ENCODE results near the gene MGAT5B. TPM values are rescaled to one million over a fixed set of nuclear protein-coding genes. Genes with fewer than 3 reads are reported as not detected.

Gene MGAT5B
- total RNA-seq, 1 donor from 2014 or later, result 7.4 TPM

GRCh38 chr17:76893623-76894334 lies 25.6 kb downstream of the MGAT5B start:
- TF ChIP-seq, protein P1, sequence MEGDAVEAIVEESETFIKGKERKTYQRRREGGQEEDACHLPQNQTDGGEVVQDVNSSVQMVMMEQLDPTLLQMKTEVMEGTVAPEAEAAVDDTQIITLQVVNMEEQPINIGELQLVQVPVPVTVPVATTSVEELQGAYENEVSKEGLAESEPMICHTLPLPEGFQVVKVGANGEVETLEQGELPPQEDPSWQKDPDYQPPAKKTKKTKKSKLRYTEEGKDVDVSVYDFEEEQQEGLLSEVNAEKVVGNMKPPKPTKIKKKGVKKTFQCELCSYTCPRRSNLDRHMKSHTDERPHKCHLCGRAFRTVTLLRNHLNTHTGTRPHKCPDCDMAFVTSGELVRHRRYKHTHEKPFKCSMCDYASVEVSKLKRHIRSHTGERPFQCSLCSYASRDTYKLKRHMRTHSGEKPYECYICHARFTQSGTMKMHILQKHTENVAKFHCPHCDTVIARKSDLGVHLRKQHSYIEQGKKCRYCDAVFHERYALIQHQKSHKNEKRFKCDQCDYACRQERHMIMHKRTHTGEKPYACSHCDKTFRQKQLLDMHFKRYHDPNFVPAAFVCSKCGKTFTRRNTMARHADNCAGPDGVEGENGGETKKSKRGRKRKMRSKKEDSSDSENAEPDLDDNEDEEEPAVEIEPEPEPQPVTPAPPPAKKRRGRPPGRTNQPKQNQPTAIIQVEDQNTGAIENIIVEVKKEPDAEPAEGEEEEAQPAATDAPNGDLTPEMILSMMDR (IDR thresholded peaks at IDR 0.05), result no peak
- H3K27ac Mint-ChIP-seq, result no peak overlapping the region
- ChIA-PET POLR2A (interaction anchor here (0.7 kb wide), 1 partner anchor 439 kb away, joined by 3 read pairs; no protein-coding TSS in a partner anchor), CTCF (no interaction called here)
- H3K4me3 Mint-ChIP-seq, result no peak overlapping the region
- DNase-seq (no peak), ATAC-seq (ENCODE audit: low read depth) (no peak)
- intact Hi-C loops (cut with micrococcal nuclease), result no loop called here
- H3K9me3 Mint-ChIP-seq, result no peaks in the 10 kb centered on the region
- no peaks in the 10 kb centered on the region for H3K27me3 Mint-ChIP-seq
- H3K36me3 Mint-ChIP-seq (ENCODE audit: low read depth), result no peaks in the 10 kb centered on the region
- H3K4me1 Mint-ChIP-seq, result no peaks in the 10 kb centered on the region

DNA sequence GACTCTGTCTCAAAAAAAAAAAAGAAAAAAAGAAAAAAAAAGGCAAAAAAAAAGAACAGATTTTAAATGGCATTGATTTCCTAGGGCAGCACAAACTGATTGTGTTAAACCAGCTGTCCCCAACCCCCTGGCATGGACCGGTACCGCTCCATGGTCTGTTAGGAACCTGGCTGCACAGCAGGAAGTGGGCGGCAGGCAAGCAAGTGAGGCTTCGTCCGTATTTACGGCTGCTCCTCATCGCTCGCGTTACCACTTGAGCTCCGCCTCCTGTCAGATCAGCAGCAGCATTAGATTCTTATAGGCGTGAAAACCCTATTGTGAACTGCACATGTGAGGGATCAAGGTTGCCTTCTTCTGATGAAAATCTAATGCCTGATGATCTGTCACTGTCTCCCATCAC lies 26.6 kb downstream of the MGAT5B start:
- H3K27me3 Mint-ChIP-seq, result no peaks in the 10 kb centered on the region
- TF ChIP-seq, protein P1 (IDR thresholded peaks at IDR 0.05), result no peak
- no peaks in the 10 kb centered on the region for H3K36me3 Mint-ChIP-seq (ENCODE audit: low read depth)
- H3K4me1 Mint-ChIP-seq, result no peaks in the 10 kb centered on the region
- ATAC-seq (ENCODE audit: low read depth), result no peak
- H3K4me3 Mint-ChIP-seq, result no peak overlapping the region
- POLR2A ChIA-PET, result interaction anchor here (0.7 kb wide), 1 partner anchor 438 kb away, joined by 3 read pairs; no protein-coding TSS in a partner anchor
- no peaks in the 10 kb centered on the region for H3K9me3 Mint-ChIP-seq
- H3K27ac Mint-ChIP-seq, result no peak overlapping the region
- DNase-seq, result no peak
- CTCF ChIA-PET, result no interaction called here
- intact Hi-C loops (cut with micrococcal nuclease), result no loop called here

GRCh38 chr17:76897023-76897422 lies 28.8 kb downstream of the MGAT5B start:
- CTCF ChIA-PET, result no interaction called here
- H3K27ac Mint-ChIP-seq, result no peak overlapping the region
- POLR2A ChIA-PET, result no interaction called here

DNA sequence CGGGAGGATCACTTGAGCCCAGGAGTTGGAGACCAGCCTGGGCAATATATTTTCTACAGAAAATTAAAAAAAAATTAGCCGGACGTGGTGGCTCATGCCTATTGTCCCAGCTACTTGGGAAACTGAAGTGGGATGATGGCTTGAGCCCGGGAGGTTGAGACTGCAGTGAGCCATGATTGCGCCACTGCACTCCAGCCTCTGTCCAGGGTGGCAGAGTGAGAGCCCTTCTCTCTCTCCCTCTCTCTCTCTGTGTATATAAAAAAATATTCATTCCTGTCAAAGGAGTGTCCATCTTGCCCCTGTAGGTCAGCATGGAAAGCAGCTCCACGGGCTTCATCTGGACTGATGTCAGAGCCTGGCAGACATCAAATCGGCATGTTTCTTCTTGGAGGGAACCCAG lies 31.2 kb downstream of the MGAT5B start:
- ChIA-PET POLR2A (no interaction called here), CTCF (no interaction called here)
- Mint-ChIP-seq H3K4me3 (no peak overlapping the region), H3K9me3 (no peaks in the 10 kb centered on the region), H3K36me3 (ENCODE audit: low read depth) (no peaks in the 10 kb centered on the region), H3K4me1 (no peaks in the 10 kb centered on the region), H3K27ac (no peak overlapping the region), H3K27me3 (no peaks in the 10 kb centered on the region)
- TF ChIP-seq, protein P1 (IDR thresholded peaks at IDR 0.05), result no peak
- intact Hi-C loops (cut with micrococcal nuclease), result no loop called here
- DNase-seq (no peak), ATAC-seq (ENCODE audit: low read depth) (no peak)

More at GRCh38 chr17:76897023-76897422, 28.8 kb downstream of the MGAT5B start:
- intact Hi-C loops (cut with micrococcal nuclease), result no loop called here
- no peak for ATAC-seq (ENCODE audit: low read depth)
- Mint-ChIP-seq H3K4me3 (no peak overlapping the region), H3K27me3 (no peaks in the 10 kb centered on the region), H3K36me3 (ENCODE audit: low read depth) (no peaks in the 10 kb centered on the region), H3K9me3 (no peaks in the 10 kb centered on the region), H3K4me1 (no peaks in the 10 kb centered on the region)
- DNase-seq, result no peak
- TF ChIP-seq, protein P1 (IDR thresholded peaks at IDR 0.05), result no peak

DNA sequence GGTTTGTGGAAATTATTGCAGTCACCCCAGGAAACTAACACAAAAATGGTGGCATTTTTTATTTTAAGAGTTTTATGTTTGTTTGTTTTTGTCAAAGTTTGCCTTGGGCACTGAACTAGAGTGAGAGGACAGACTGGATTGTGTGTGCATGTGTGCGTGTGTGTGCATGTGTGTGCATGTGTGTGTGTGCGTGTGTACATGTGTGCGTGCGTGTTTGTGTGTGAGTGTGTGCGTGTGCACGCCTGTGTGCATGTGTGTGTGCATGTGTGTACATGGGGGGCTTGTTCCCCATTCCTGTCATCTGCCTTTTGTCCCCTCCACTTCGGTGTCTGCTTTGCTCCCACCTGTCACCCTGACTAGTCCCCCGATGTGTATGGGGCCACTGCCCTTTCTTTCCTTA lies 32.5 kb downstream of the MGAT5B start:
- Mint-ChIP-seq H3K27ac (no peak overlapping the region), H3K27me3 (no peaks in the 10 kb centered on the region), H3K4me1 (no peaks in the 10 kb centered on the region), H3K9me3 (no peaks in the 10 kb centered on the region), H3K36me3 (ENCODE audit: low read depth) (no peaks in the 10 kb centered on the region), H3K4me3 (no peak overlapping the region)
- TF ChIP-seq, protein P1 (IDR thresholded peaks at IDR 0.05), result no peak
- intact Hi-C loops (cut with micrococcal nuclease), result no loop called here
- DNase-seq (no peak), ATAC-seq (ENCODE audit: low read depth) (no peak)
- ChIA-PET CTCF (no interaction called here), POLR2A (no interaction called here)

Data from activated B cell treated with CpG ODN at 0.5 μM for 24 hours (primary cell).